SK-N-SH treated with all-trans-retinoic acid at 6 μM for 48 hours (cell line): Measurements from ENCODE around the gene OAS2.

Experiments used
- ARNTL ChIP-seq: fragments of 450-650 bp; formaldehyde crosslinking; IDR thresholded peaks from 2 replicates; pipeline ENCODE4 v1.5.0; 2020; ENCODE audit warnings: low read depth, mild to moderate bottlenecking, moderate library complexity, borderline replicate concordance
- CSDC2 ChIP-seq: fragments of 250-450 bp; sonication (Bioruptor Pico); IDR thresholded peaks from 2 replicates; pipeline ENCODE4 v1.5.0; 2020; ENCODE audit warnings: mild to moderate bottlenecking, moderate library complexity
- TCF4 ChIP-seq: fragments of 250-450 bp; sonication (Bioruptor Pico); IDR thresholded peaks from 2 replicates; pipeline ENCODE4 v1.8.0; 2021; ENCODE audit warnings: mild to moderate bottlenecking, moderate library complexity, borderline replicate concordance
- ZFP3 ChIP-seq: fragments of 250-450 bp; sonication (Bioruptor Pico); IDR thresholded peaks from 2 replicates; pipeline ENCODE4 v1.5.0; 2020; ENCODE audit warnings: mild to moderate bottlenecking, moderate library complexity
- ZFP30 ChIP-seq: fragments of 450-650 bp; formaldehyde crosslinking; IDR thresholded peaks from 2 replicates; pipeline ENCODE4 v1.5.0; 2022; ENCODE audit warnings: mild to moderate bottlenecking, moderate library complexity

- TF ChIP-seq TCF4 (CRISPR knock-in tag) = no peak
- no peak for TF ChIP-seq ZFP30 (CRISPR knock-in tag)
- no peak for TF ChIP-seq ARNTL (CRISPR knock-in tag)
- TF ChIP-seq ZFP3 = no peak
- TF ChIP-seq CSDC2 (CRISPR knock-in tag) = no peak
These were observed 63.2 kb downstream of the OAS2 start for GRCh38 chr12:113041560-113041959.
